ENCODE results near the gene ECEL1. TPM values are rescaled to one million over a fixed set of nuclear protein-coding genes. Genes with fewer than 3 reads are reported as not detected.

The ECEL1 gene
- total RNA-seq, 4 donors from 2014 or later = 0.68 to 0.83 TPM; not detected in 2

DNA sequence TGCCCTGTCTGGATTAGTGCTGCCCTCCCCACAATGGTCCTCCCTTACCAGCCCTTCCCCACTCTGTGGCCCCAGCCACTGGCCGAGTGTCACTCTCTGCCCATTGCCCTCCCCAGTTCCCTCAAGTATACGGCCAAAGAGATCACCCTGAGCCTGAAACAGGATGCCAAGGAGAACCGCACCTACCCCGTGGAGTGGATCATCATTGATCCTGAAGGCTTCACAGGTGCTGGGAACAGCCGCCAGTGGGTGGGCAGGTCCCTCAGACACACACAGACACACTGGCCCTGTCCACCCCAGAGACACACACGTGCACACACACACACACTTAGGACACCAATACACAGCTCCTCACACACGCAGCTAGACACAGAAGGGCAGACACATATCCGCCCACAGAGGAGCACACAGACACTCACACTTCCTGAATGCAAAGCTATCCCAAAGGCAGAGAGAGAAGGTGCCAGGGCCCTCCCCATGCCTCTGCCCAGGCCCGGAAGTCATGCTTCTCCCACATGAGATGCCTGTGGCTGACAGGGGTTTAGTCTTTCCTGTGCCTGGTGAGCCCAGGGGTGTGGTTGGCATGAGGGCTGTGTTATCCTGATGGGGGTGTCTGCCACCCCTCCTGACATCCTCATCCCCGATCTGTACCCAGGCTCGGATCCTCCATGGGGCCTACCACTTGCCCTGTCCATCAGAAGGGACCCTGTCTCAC is 41.3 kb upstream of the ECEL1 start:
- no peak overlapping the region for H3K27ac ChIP-seq
- no peaks in the 10 kb centered on the region for H3K9me3 ChIP-seq
- TF ChIP-seq EP300 (IDR thresholded peaks at IDR 0.05) (no peak), POLR2AphosphoS5 (IDR thresholded peaks at IDR 0.05) (no peak), POLR2A (IDR thresholded peaks at IDR 0.05) (no peak)
- TF ChIP-seq, protein P1, sequence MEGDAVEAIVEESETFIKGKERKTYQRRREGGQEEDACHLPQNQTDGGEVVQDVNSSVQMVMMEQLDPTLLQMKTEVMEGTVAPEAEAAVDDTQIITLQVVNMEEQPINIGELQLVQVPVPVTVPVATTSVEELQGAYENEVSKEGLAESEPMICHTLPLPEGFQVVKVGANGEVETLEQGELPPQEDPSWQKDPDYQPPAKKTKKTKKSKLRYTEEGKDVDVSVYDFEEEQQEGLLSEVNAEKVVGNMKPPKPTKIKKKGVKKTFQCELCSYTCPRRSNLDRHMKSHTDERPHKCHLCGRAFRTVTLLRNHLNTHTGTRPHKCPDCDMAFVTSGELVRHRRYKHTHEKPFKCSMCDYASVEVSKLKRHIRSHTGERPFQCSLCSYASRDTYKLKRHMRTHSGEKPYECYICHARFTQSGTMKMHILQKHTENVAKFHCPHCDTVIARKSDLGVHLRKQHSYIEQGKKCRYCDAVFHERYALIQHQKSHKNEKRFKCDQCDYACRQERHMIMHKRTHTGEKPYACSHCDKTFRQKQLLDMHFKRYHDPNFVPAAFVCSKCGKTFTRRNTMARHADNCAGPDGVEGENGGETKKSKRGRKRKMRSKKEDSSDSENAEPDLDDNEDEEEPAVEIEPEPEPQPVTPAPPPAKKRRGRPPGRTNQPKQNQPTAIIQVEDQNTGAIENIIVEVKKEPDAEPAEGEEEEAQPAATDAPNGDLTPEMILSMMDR (IDR thresholded peaks at IDR 0.05) = no peak
- WGBS = 64% methylated on average over 11 of the region's 11 CpGs
- no peak overlapping the region for H3K4me3 ChIP-seq
- peaks cover 12% of the 10 kb centered on the region for H3K4me1 ChIP-seq
- H3K36me3 ChIP-seq = no peaks in the 10 kb centered on the region
- DNase-seq (ENCODE audit: low spot score in 2 of 2) = no peak
- H3K27me3 ChIP-seq = peaks cover 44% of the 10 kb centered on the region

DNA sequence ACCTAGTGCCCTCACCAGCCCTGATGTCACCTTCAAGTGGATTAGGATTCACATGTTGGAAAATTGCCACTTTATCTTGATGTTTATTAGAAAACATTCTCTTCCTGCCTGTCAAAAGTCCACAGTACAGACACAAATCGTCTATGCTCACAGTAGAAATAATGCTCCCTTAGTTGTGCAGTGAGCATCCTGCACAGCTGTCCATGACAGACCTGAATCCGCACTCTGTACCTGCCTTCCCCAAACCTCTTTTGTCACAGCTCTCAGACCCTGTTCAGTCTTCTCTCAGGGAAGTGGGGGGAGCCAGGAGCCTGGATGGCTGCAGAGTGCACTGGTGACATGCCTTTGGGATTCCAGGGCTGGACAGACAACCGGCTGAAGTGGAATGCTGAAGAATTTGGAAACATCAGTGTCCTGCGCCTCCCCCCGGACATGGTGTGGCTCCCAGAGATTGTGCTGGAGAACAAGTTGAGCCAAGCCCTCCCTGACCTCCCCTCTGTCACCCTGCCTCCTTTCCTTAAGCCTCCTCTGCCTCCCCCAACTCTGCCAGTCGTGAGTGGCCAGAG is 40.4 kb upstream of the ECEL1 start:
- H3K9me3 ChIP-seq = no peaks in the 10 kb centered on the region
- 76% methylated on average over 6 of the region's 6 CpGs for WGBS
- no peak overlapping the region for H3K4me3 ChIP-seq
- no peak for TF ChIP-seq EP300 (IDR thresholded peaks at IDR 0.05)
- TF ChIP-seq, protein P1 (IDR thresholded peaks at IDR 0.05) = no peak
- TF ChIP-seq POLR2A (IDR thresholded peaks at IDR 0.05) = no peak
- no peak for TF ChIP-seq POLR2AphosphoS5 (IDR thresholded peaks at IDR 0.05)
- no peak for DNase-seq (ENCODE audit: low spot score in 2 of 2)
- H3K36me3 ChIP-seq = no peaks in the 10 kb centered on the region
- H3K27ac ChIP-seq = no peak overlapping the region
- H3K27me3 ChIP-seq = peaks cover 53% of the 10 kb centered on the region
- peaks cover 21% of the 10 kb centered on the region for H3K4me1 ChIP-seq

DNA sequence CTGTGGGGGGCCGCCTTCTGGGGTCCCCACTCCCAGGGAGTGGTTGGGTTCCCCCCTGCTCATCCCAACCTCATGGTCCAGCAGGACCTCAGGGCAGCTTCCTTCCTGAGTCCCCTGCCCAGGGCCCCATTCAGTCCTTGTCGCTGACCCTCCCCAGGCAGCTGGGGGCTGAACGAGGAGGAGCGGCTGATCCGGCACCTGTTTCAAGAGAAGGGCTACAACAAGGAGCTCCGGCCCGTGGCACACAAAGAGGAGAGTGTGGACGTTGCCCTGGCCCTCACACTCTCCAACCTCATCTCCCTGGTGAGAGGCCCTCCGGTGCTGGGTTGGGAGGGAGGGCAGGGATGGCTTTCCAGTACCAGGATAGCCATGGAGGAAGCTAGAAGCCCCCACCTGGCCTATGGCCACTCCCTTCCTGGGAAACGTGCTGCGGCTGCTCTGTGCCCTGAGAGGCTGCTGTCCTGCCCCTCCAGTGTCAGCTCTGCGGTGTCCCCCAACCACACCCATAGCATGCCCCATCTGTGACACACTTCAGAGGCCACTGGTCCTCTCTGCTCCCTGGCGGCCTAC is 38.8 kb upstream of the ECEL1 start:
- Histone ChIP-seq H3K4me1 (peaks cover 35% of the 10 kb centered on the region), H3K9me3 (no peaks in the 10 kb centered on the region), H3K36me3 (no peaks in the 10 kb centered on the region), H3K27ac (no peak overlapping the region), H3K4me3 (no peak overlapping the region), H3K27me3 (peaks cover 69% of the 10 kb centered on the region)
- WGBS = 73% methylated on average over 11 of the region's 13 CpGs
- no peak for DNase-seq (ENCODE audit: low spot score in 2 of 2)
- TF ChIP-seq, protein P1 (IDR thresholded peaks at IDR 0.05) = no peak
- TF ChIP-seq EP300 (IDR thresholded peaks at IDR 0.05) = no peak
- TF ChIP-seq POLR2A (IDR thresholded peaks at IDR 0.05) = no peak
- TF ChIP-seq POLR2AphosphoS5 (IDR thresholded peaks at IDR 0.05) = no peak

DNA sequence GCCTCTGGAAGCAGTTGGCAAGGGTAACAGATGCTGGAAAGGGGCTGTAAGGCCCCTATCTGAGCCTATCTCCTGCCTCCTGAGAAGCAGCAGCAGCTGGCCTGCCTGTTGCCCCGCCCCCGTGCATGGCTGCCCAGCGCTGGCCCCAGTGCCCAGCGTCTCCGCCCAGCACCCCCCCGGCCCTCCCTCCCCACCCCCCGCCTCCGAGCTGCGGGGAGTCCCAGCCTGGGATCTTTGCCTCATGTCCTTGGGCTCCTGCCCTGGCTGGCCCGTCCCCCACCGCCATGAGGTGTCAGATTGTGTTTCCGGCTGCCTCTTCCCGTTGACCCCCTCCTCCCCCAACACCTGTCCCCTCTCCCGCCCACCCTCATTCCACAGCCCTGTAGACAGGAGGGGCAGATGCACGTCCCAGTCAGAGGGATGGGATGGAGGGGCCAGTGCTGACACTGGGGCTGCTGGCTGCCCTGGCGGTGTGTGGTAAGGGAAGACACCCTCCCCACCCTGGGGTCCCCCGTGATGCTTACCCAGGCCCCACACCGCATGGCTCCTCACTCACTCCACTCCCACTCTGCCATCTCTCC is 38.2 kb upstream of the ECEL1 start, which contains the start of gene CHRND:
TSS of gene CHRND (plus strand) at position 370 of the 581 bp plus-strand sequence. CDS start at position 426, 56 bp downstream.
- WGBS = 11% methylated on average over 7 of the region's 18 CpGs
- Histone ChIP-seq H3K4me1 (peaks cover 35% of the 10 kb centered on the region), H3K27ac (no peak within 1 kb of the TSS), H3K27me3 (peaks cover 69% of the 10 kb centered on the region), H3K36me3 (no peaks in the 10 kb centered on the region), H3K4me3 (no peak within 1 kb of the TSS), H3K9me3 (no peaks in the 10 kb centered on the region)
- TF ChIP-seq POLR2A (IDR thresholded peaks at IDR 0.05) (no peak), POLR2AphosphoS5 (IDR thresholded peaks at IDR 0.05) (no peak), EP300 (IDR thresholded peaks at IDR 0.05) (no peak)
- TF ChIP-seq, protein P1 (IDR thresholded peaks at IDR 0.05) = no peak
- no peak for DNase-seq (ENCODE audit: low spot score in 2 of 2)

DNA sequence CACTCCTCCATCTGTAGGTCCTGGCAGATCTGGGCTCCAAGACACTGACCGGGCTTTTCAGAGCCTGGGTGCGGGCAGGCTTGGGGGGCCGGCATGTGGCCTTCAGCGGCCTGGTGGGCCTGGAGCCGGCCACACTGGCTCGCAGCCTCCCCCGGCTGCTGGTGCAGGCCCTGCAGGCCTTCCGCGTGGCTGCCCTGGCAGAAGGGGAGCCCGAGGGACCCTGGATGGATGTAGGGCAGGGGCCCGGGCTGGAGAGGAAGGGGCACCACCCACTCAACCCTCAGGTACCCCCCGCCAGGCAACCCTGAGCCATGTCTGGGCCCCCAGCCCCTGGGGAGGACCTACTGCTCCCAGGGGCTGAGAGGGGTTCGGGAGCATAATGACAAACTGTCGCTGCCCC is 37.6 kb upstream of the ECEL1 start:
- Histone ChIP-seq H3K27ac (no peak overlapping the region), H3K9me3 (no peaks in the 10 kb centered on the region), H3K4me1 (peaks cover 35% of the 10 kb centered on the region), H3K4me3 (no peak overlapping the region), H3K27me3 (peaks cover 71% of the 10 kb centered on the region), H3K36me3 (no peaks in the 10 kb centered on the region)
- no peak for DNase-seq (ENCODE audit: low spot score in 2 of 2)
- whole genome bisulfite sequencing = 81% methylated on average over 3 of the region's 14 CpGs
- TF ChIP-seq POLR2A (IDR thresholded peaks at IDR 0.05) (no peak), EP300 (IDR thresholded peaks at IDR 0.05) (no peak), POLR2AphosphoS5 (IDR thresholded peaks at IDR 0.05) (no peak)
- TF ChIP-seq, protein P1 (IDR thresholded peaks at IDR 0.05) = no peak
